Omental fat pad (tissue), 4 donors: ENCODE results near the gene MED16. TPM values are rescaled to one million over a fixed set of nuclear protein-coding genes. Genes with fewer than 3 reads are reported as not detected.
A peak's percentile ranks its signal among the peaks of the same experiment; 100 is the strongest.
"Not testable (repeated sequence)": the region's sequence is repeated elsewhere in the genome, so short reads cannot be mapped to it uniquely, and the experiment has no call there.

Source experiments
- ATAC-seq: fragments of 150-250 bp; one replicate; pipeline ENCODE4 v1.9.1; 2016; ENCODE audit warnings: mild to moderate bottlenecking, moderate library complexity; ENCODE audit not compliant: low FRiP score
- DNase-seq: peaks from one replicate; pipeline ENCODE4 v3.0.0-alpha.2; 2019; ENCODE audit warnings: low spot score
- total RNA-seq, 4 donors: library from RNA; depleted of rRNA; stranded (reverse); fragments of >200 nt; gene quantifications; one replicate each; pipeline ENCODE4 v1.1.0, GENCODE V29; 2016
- TF ChIP-seq, protein P1 (sequence below), 3 donors: fragments of 450-650 bp; IDR thresholded peaks; one replicate each; pipeline ENCODE4 v1.5.1; 2016 to 2017; ENCODE audit warnings: antibody characterized with exemption in 3 of 3, mild to moderate bottlenecking in 3 of 3, moderate library complexity in 2 of 3

MED16 gene
- total RNA-seq, 4 donors from 2014 or later = 20.1 to 34.0 (median 24.5) TPM

DNA sequence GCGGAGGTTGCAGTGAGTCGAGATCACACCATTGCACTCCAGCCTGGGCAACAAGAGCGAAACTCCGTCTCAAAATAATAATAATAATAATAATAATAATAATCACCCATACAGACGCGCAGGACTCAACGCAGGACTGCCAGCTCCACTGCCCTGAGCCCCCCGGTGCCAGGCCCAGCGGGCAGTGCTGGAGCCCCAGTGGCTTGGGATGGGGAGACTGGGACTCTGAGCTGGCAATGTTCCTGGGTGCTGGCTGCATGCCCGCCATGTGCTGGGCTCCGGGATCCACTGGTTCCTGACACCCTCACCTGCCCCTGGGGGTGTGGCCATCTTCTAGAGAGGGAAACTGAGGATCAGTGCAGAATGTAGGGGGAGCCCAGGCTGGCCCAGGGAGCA lies 65.7 kb downstream of the MED16 start:
- peak; percentile 16 for ATAC-seq
- DNase-seq = no peak
- TF ChIP-seq, protein P1, sequence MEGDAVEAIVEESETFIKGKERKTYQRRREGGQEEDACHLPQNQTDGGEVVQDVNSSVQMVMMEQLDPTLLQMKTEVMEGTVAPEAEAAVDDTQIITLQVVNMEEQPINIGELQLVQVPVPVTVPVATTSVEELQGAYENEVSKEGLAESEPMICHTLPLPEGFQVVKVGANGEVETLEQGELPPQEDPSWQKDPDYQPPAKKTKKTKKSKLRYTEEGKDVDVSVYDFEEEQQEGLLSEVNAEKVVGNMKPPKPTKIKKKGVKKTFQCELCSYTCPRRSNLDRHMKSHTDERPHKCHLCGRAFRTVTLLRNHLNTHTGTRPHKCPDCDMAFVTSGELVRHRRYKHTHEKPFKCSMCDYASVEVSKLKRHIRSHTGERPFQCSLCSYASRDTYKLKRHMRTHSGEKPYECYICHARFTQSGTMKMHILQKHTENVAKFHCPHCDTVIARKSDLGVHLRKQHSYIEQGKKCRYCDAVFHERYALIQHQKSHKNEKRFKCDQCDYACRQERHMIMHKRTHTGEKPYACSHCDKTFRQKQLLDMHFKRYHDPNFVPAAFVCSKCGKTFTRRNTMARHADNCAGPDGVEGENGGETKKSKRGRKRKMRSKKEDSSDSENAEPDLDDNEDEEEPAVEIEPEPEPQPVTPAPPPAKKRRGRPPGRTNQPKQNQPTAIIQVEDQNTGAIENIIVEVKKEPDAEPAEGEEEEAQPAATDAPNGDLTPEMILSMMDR (IDR thresholded peaks at IDR 0.05) = no peak

DNA sequence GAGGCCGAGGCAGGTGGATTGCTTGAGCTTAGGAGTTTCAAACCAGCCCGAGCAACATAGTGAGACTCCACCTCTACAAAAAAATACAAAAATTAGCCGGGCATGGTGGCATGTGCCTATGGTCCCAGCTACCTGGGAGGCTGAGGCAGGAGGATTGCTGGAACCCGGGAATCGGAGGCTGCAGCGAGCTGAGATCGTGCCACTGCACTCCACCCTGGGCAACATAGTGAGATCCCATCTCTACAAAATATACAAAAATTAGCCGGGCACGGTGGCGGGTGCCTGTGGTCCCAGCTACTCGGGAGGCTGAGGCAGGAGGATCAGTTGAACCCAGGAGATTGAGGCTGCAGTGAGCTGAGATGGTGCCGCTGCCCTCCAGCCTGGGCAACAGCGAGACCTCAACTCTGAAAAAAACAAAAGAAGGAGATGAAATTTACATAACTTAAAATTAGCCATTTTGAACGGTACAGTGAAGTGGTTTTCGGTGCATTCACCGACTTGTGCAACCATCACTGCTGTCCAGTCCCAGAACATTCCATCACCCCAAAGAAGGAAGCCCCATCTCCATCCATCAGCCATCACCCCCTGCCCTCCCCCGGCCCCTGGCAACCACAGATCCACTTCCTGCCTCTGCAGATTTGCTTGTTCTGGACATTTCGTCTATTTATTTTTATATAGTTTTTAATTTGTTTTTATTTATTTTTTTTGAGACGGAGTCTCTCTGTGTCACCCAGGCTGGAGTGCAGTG lies 66.9 kb downstream of the MED16 start:
- no peak for DNase-seq
- no peak for ATAC-seq
- TF ChIP-seq, protein P1 (IDR thresholded peaks at IDR 0.05) = no peak

DNA sequence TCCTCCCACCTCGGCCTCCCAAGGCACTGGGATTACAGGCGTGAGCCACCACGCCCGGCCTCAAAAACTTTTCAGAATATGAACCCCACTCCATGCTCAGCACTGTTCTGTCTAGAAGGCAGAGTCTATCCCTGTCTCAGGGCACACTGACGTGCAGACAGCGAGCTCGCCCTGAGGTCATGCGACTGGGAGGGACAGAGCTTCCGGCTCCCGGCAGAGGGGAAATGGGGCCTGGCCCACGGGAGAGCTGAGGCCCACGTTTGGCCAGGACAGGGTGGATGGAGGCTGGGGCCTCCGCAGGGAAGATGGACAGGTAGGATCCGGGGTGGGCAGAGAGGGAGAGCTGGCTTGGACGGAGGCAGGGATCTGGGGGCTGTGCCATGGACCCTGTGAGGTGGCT lies 68.1 kb downstream of the MED16 start:
- TF ChIP-seq, protein P1 (IDR thresholded peaks at IDR 0.05) = no peak
- DNase-seq = no peak
- no peak for ATAC-seq

DNA sequence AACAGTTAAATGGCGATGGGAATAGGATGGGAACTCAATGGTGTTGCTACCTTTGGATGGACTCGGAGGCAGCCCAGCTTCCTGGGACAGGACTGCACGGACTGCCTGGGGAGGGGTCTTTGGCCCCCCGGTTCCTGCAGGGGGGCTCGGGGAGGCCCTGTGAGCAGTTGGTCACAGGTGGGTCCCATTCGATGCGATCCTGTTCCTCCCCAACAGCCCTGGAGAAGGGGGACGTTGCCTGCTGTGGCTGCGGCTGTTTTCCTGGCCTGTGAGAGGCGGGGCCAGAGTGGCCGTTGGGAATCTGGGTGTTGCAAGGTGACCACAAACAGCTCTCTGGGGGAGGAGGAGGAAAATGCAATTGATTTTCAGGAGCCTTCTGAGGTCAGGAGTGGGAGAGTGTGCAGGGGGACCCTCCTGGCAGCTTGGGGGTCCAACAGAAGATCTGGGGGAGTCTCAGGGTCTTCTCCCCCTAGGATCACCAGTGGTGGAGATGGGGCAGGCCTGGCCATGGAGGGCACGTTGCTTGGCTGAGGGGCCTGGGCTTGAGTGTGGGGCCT lies 69.3 kb downstream of the MED16 start:
- DNase-seq (no peak), ATAC-seq (no peak)
- TF ChIP-seq, protein P1 (IDR thresholded peaks at IDR 0.05) = no peak

DNA sequence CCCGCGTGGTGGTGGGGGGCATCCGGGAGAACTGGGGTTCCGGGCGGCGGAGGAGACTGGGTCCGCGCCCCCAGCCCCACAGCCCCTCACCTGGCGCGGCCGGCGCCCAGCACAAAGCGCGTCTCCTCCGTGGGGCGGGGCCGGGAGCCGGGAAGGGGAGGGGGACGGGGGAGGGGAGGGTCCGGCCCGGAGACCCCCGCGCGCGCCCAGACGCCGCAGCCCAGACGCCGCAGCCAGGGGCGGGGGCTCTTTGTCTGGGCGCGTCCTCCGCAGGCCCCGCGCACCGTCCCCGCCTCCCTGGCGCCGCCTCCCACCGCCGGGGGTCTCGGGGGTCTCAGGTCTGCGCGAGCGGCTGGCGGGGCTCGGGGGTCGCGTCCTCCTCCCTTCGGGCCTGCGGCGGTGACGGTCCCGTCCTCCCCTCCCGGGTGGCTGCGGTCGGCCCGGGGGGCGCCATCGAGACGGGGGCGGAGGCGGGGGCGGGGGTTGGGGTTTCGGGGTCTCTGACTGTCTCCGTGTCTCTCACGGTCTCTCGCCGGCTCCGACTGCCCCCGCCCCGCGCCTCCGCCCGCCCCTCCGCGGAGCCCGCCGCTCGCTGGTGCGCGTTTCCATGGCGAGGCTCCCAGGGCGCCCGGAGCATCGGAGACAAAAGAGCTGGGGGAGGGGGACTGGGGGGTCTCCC lies 71.0 kb downstream of the MED16 start, which contains the start of gene PLPPR3:
Gene PLPPR3 (minus strand): TSS at position 131 of the 679 bp plus-strand sequence. CDS start 396 bp downstream, outside the sequence.
- TF ChIP-seq, protein P1 (IDR thresholded peaks at IDR 0.05) = no peak
- ATAC-seq (peak; percentile 2), DNase-seq (no peak)

DNA sequence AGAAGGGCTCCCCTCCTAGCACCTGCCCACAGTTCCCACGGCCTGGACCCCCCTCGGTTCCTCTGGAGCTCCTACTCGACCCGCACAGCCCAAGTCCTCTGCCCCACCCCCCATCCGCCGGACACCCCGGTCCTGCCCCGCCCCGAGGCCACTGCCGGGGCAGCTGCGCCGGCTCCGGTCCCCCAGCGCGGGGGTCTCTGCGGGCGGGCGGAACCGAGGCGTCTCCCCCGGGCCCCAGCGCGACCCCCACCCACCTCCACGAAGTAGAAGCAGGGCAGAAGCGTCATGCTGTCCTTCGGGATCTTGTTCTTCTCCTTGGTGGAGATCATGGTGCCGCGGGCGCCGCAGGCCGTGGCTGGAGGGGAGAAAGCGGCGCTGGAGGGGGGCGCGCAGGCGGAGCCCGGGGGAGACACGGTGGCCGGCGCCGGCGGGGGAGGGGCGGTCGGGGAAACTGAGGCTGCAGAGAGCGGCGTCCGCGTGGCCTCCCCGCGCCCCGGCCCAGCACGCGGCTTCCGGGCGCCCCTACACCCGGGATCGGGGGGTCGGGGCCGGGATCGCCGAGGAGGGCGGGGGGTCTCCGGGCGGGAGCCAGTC lies 71.7 kb downstream of the MED16 start:
- DNase-seq = no peak
- ATAC-seq = no peak
- TF ChIP-seq, protein P1 (IDR thresholded peaks at IDR 0.05) = no peak

DNA sequence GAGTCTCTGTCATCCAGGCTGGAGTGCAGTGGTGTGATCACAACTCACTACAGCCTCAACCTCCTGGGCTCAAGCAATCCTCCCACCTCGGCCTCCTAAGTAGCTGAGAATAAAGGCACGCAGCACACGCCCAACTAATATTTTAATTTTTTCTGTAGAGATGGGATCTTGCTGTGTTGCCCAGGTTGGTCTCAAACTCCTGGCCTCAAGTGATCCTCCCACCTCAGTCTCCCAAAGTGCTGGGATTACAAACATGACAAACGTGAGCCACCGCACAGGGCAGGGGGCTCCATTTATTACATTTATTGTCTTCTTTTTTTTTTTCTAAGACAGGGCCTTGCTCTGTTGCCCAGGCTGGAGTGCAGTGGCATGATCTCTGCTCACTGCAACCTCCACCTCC lies 72.8 kb downstream of the MED16 start:
- DNase-seq, ATAC-seq: not testable (repeated sequence)
